Measurements from ENCODE around the gene S100A12. TPM values are rescaled to one million over a fixed set of nuclear protein-coding genes. Genes with fewer than 3 reads are reported as not detected.

The S100A12 gene
- total RNA-seq, 1 experiment from 2014 or later, result not detected

DNA sequence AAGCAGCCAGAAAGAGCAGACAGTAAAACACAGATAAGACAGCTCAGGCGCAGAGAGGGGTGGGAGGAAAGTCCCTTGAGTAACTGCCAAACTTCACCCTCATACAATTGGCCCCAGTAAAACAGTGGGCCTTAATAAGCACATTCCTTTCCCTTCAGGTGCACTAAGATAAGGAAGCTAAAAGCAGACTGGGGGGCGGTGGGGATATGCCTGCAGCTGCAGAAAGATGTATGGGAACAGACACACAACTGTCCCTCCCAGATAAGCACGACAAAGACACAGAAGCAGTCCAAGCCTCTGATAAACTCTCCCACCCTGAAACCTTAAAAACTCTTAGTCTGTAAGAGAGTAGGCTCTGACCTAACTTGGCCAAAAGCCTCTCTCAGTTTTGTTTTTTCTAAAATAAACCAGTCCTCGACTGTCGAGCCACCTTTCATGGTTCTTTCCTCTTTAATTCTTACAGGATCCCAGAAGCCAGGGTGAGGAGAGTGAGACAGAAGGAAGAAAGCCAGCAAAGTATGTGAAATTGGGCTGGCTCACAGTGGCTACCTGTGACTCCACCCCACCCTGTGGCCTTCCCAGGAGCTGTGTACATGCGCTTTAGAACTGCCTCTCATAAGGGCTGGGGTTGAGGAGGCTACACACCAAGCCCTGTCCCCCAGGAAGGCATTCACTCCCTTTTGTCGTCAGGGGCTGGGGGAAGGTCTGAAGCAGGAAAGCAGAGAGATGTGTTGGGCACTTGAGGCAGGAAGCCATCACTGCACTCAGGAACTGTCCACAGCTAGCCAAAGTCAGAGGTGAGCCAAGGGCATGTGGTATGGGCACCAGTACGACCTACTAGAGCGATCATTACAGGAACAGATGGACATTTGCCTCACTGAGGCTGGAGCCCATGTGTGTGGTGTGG lies 31.4 kb downstream of the S100A12 start:
- Mint-ChIP-seq H3K27ac (ENCODE audit: unreplicated experiment) (no peak overlapping the region), H3K4me1 (ENCODE audit: low read depth, unreplicated experiment) (peaks cover 25% of the 10 kb centered on the region), H3K4me3 (ENCODE audit: unreplicated experiment) (no peak overlapping the region), H3K9me3 (ENCODE audit: unreplicated experiment) (no peaks in the 10 kb centered on the region), H3K27me3 (ENCODE audit: insufficient read depth, unreplicated experiment) (peaks cover 4% of the 10 kb centered on the region), H3K36me3 (ENCODE audit: insufficient read depth, unreplicated experiment) (no peaks in the 10 kb centered on the region)
- TF ChIP-seq, protein P1, sequence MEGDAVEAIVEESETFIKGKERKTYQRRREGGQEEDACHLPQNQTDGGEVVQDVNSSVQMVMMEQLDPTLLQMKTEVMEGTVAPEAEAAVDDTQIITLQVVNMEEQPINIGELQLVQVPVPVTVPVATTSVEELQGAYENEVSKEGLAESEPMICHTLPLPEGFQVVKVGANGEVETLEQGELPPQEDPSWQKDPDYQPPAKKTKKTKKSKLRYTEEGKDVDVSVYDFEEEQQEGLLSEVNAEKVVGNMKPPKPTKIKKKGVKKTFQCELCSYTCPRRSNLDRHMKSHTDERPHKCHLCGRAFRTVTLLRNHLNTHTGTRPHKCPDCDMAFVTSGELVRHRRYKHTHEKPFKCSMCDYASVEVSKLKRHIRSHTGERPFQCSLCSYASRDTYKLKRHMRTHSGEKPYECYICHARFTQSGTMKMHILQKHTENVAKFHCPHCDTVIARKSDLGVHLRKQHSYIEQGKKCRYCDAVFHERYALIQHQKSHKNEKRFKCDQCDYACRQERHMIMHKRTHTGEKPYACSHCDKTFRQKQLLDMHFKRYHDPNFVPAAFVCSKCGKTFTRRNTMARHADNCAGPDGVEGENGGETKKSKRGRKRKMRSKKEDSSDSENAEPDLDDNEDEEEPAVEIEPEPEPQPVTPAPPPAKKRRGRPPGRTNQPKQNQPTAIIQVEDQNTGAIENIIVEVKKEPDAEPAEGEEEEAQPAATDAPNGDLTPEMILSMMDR (IDR thresholded peaks at IDR 0.05; ENCODE audit: insufficient read depth in 1 of 2, low read depth in 1 of 2, low read length in 1 of 2, severe bottlenecking in 1 of 2, unreplicated experiment in 1 of 2), result no peak
- H3K27me3 ChIP-seq (replicated peaks; ENCODE audit: control insufficient read depth, insufficient read depth, low read length), result no peaks in the 10 kb centered on the region
- no TSS peak for BruUV-seq (replicated peaks)
- intact Hi-C loops (cut with micrococcal nuclease; ENCODE audit: unreplicated experiment), result no loop called here
- POLR2A ChIA-PET, result interaction anchor here (0.6 kb wide), 1 partner anchor 295 kb away, joined by 3 read pairs; no protein-coding TSS in a partner anchor
- DNase-seq, result no peak
- CTCF ChIA-PET, result interaction anchor here (0.5 to 1.4 kb wide), 2 partner anchors 9 to 16 kb away, joined by 4 to 7 read pairs; no protein-coding TSS in a partner anchor
- H3K4me1 ChIP-seq, result peaks cover 22% of the 10 kb centered on the region
- no peak overlapping the region for H3K4me3 ChIP-seq (ENCODE audit: low read depth, low read length)
- no peaks in the 10 kb centered on the region for H3K36me3 ChIP-seq (ENCODE audit: control insufficient read depth, insufficient read depth, low read length)
- no peaks in the 10 kb centered on the region for H3K9me3 ChIP-seq

DNA sequence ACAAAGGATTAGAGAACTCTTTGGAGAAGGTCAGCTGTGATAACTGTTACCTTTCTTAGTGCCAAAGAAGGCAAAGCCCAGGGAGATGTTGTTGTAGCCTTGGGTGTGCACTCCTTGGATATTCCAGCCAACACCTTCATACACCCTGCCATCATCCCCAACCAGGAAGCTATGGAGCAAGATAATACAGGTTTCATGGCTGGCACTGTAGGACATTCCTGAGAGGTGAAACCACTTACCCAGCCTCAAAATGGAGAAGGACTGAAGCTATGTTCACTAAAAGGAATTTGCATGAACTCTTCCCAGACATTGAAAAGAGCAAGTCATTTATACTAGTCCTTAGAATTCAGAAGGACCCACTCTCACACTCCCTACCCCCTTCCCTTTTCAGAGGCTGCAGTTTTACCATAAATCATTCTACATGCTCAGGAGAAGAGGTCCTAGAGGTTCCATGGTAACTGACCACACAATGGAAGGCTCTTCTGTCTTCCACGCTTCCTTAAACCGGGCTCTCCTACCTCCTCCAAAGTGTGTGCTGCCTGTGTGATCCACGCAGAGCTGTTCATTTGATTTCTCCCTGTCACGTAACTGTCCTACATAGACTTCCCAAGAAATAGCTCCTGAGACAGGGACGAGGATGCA lies 32.3 kb downstream of the S100A12 start:
- H3K9me3 Mint-ChIP-seq (ENCODE audit: unreplicated experiment), result peaks cover 5% of the 10 kb centered on the region
- no peaks in the 10 kb centered on the region for H3K27me3 Mint-ChIP-seq (ENCODE audit: insufficient read depth, unreplicated experiment)
- intact Hi-C loops (cut with micrococcal nuclease; ENCODE audit: unreplicated experiment), result no loop called here
- ChIA-PET CTCF (interaction anchor here (1.4 kb wide), 1 partner anchor 10 kb away, joined by 7 read pairs; no protein-coding TSS in a partner anchor), POLR2A (no interaction called here)
- H3K27ac Mint-ChIP-seq (ENCODE audit: unreplicated experiment), result no peak overlapping the region
- Histone ChIP-seq H3K9me3 (no peaks in the 10 kb centered on the region), H3K36me3 (ENCODE audit: control insufficient read depth, insufficient read depth, low read length) (no peaks in the 10 kb centered on the region), H3K27me3 (replicated peaks; ENCODE audit: control insufficient read depth, insufficient read depth, low read length) (no peaks in the 10 kb centered on the region), H3K4me3 (ENCODE audit: low read depth, low read length) (no peak overlapping the region), H3K4me1 (peaks cover 29% of the 10 kb centered on the region)
- no peaks in the 10 kb centered on the region for H3K36me3 Mint-ChIP-seq (ENCODE audit: insufficient read depth, unreplicated experiment)
- no peak for DNase-seq
- TF ChIP-seq, protein P1 (IDR thresholded peaks at IDR 0.05; ENCODE audit: insufficient read depth in 1 of 2, low read depth in 1 of 2, low read length in 1 of 2, severe bottlenecking in 1 of 2, unreplicated experiment in 1 of 2), result no peak
- H3K4me3 Mint-ChIP-seq (ENCODE audit: unreplicated experiment), result no peak overlapping the region
- H3K4me1 Mint-ChIP-seq (ENCODE audit: low read depth, unreplicated experiment), result peaks cover 33% of the 10 kb centered on the region
- BruUV-seq (replicated peaks), result no TSS peak

DNA sequence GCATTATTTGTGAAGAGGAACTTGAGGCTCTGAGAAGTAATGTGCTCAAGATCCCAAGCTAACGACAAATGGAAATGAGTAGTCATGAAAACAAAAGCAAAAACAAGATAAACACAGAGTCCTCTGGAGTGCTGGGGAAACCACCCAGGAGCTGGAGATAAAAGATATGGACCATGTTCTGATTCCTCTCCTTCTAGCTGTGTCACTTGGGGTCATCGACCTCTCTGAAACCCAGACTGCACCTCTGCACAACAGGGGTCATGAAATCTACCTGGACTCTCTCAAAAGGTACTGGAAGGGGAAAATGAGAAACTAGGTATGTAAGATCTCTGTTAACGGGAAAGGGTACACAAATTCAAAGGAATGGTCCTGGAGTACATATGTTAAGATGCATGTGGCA lies 33.2 kb downstream of the S100A12 start:
- Mint-ChIP-seq H3K27me3 (ENCODE audit: insufficient read depth, unreplicated experiment) (no peaks in the 10 kb centered on the region), H3K9me3 (ENCODE audit: unreplicated experiment) (peaks cover 14% of the 10 kb centered on the region), H3K4me1 (ENCODE audit: low read depth, unreplicated experiment) (peaks cover 41% of the 10 kb centered on the region), H3K4me3 (ENCODE audit: unreplicated experiment) (no peak overlapping the region), H3K36me3 (ENCODE audit: insufficient read depth, unreplicated experiment) (no peaks in the 10 kb centered on the region), H3K27ac (ENCODE audit: unreplicated experiment) (no peak overlapping the region)
- Histone ChIP-seq H3K36me3 (ENCODE audit: control insufficient read depth, insufficient read depth, low read length) (no peaks in the 10 kb centered on the region), H3K4me3 (ENCODE audit: low read depth, low read length) (no peak overlapping the region), H3K27me3 (replicated peaks; ENCODE audit: control insufficient read depth, insufficient read depth, low read length) (no peaks in the 10 kb centered on the region), H3K9me3 (no peaks in the 10 kb centered on the region), H3K4me1 (peaks cover 36% of the 10 kb centered on the region)
- ChIA-PET CTCF (no interaction called here), POLR2A (no interaction called here)
- TF ChIP-seq, protein P1 (IDR thresholded peaks at IDR 0.05; ENCODE audit: insufficient read depth in 1 of 2, low read depth in 1 of 2, low read length in 1 of 2, severe bottlenecking in 1 of 2, unreplicated experiment in 1 of 2), result no peak
- no TSS peak for BruUV-seq (replicated peaks)
- intact Hi-C loops (cut with micrococcal nuclease; ENCODE audit: unreplicated experiment), result no loop called here
- DNase-seq, result no peak

Data from Caco-2 (cell line).